Islet precursor cell (in vitro differentiated cells): Measurements from ENCODE around the gene DUSP16.
"Not testable (repeated sequence)": the region's sequence is repeated elsewhere in the genome, so short reads cannot be mapped to it uniquely, and the experiment has no call there.

Experiments
- DNase-seq: peaks from one replicate; pipeline ENCODE4 v3.0.0-alpha.2; 2018

The DUSP16 gene

DNA sequence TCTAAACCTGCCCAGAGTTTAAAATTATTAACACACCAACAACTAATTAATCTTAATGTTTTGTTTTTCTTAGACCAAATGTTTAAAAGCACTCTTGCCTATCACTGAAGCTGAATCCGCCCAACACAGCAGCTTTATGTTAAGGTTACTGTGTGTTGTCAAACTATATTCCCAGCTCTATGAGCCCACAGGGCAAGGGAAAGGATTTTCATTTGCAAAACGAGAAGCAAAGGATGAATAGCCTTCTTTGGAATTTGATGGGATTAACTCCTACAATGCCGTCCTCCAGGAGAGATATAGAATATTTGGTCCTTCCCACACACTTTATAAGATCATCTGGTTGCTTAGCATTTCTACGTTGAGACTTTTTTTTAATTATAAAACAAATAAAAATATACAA is 43.7 kb downstream of the DUSP16 start:
- no peak for DNase-seq

DNA sequence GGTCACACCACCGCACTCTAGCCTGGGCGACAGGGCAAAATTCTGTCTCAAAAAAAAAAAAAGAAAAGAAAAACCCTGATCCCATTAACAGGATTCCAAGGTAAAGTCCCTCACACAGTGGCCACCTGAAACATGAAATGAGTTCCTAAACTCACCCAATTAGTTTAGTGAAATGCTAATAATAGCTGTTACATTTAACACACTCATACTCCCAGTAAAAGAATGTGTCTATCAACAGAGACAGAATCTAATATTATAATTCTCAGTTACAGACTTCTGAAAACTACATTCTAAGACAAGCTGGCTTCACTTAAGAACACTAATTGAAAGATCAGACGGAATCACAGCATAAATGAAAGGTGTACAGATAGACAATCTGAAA is 44.2 kb downstream of the DUSP16 start:
- no peak for DNase-seq

DNA sequence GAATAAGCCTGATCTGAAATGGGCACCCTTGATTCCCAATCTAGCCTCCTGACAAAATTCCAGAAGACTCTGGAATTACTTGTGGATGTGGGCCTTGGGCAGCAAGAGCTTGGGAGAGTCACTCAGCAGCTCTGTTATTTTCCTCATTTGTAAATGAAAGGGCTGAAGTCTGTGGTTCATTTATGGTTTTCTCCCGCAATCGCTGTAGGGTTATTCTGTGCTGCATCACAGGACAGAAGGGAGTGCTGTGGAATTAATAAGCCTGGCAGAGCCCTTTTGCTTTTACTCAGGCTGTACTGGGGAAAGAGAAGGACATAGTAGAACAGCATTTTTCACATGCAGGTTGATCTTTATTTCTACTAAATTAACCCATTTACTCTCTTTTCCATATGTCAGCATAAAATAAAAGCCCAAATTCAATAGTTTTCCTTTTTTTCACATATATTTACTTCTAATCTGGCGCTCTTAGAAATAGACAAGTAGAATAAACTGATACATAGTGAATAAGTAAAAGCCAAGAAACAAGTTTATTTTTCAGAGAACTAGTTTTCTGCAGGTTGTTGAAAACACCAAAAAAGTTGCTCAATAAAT is 49.2 kb downstream of the DUSP16 start:
- peak; percentile 60 for DNase-seq

DNA sequence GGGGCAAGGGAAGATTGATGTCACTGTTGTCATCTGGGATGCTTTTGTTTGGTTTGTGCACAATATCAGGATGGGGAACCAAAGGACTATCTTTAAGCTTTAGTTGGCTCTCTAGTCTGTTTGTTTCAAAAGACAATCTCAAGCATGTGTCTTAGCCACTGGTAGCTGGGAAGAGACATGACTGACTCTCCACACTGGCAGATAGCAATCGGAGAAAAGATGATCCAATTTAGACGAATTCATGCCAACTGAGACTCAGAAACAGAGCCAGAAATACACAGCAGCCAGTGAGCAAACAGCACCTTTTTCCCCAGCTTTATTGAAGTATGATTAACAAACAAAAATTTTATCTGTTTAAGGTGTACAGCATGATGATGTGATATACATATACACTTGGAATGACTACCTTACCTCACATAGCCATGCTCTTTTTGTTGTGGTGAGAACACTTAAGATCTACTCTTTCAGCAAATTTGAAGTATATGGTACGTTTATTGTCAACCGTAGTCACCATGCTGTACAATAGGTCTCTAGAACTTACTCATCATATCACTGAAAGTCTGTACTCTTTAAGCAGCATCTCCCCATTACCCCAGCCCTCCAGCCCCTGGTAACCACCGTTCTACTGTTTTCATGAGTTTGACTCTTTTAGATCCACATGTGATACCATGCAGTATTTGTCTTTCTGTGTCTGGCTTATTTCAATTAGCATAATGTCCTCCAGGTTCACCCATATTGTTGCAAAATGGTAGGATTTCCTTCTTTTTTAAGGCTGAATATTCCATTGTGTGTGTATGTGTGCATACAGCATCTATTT is 50.6 kb downstream of the DUSP16 start:
- DNase-seq: no peak

DNA sequence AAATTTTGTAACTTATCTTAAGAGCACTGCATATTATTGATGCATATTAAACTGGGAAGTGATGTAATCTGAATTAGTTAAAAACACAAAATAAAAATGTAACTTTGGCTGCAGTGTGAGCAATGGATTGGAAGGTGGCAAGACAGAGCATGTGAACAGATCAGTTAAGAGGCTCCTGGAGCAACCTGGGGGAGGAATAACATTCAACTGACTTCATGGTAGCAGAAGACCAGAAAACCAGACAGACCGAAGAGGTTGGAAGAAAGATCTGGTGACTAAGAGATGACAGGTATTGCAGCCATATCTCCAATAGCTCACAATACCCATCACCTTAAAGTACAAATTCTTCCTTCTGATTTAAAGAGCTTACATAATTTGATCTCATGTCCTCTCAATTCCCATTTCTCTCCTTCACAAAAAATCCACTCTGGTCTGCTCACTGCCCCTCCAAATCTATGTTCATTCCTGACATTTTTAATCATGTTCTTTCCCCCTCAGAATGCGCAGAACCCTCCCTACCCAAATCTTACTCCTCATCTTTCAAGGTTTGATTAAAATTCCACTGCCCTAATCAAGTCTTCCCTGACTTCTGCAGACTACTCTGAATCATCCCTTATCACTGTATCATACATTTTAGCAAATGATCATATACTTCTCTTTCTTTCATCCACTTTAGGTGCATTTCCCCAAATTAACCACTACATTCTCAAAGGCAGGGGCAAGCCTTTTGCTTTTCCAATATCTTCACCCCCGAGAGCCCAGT is 51.5 kb downstream of the DUSP16 start:
- no peak for DNase-seq

DNA sequence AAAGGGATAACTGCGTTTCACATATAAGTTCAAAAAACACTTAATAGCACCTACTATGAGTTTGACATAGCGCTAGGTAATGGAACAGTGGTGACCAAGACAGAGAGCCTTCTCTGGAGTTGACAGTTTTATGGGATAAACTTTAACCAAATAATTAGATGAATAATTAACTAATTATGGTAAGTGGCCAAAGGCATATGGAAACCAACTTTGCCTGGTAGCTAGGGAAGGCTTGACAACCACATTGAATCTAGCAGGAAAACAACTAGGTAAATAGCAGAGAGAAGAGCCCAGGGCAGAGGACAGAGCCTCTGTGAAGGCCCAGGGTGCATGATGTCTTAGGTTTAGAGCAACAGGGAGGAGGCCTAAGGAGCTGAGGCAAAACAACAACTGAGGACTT is 52.1 kb downstream of the DUSP16 start:
- no peak for DNase-seq

DNA sequence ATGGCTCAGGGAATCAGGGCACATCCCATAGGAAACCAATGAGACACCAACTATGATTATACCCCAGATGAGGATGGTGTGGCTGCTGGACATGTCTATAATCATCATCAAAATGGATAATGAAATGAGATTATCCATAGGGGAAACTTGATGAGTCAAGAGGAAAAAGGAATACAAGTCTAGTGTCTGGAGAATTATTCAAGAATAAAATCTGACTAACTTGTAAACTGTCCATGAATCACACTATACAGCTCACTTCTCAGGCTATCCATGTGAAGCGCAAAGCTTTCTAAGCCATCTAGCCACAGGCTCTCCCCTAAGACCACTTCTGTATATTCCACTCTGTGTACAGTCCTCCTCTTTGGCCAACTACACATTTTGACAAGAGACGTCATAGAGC is 52.5 kb downstream of the DUSP16 start:
- no peak for DNase-seq

DNA sequence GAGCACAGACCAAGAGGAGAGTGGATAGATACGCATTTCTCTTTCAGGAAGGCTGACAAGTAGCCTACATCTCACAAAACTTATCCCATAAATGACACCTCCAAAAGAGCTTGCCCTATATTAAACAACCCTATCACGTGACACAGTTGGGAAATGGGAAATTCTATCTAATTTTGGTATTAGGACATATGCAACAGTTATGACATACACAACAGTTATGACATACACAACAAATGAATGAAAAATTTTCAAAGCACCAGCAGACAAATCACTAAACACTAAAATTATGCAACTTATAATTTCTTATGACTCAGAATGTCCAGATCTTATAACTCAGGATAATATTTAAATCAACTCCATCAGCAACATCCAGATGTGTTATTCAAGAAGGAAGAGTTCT is 54.1 kb downstream of the DUSP16 start:
- DNase-seq: no peak

DNA sequence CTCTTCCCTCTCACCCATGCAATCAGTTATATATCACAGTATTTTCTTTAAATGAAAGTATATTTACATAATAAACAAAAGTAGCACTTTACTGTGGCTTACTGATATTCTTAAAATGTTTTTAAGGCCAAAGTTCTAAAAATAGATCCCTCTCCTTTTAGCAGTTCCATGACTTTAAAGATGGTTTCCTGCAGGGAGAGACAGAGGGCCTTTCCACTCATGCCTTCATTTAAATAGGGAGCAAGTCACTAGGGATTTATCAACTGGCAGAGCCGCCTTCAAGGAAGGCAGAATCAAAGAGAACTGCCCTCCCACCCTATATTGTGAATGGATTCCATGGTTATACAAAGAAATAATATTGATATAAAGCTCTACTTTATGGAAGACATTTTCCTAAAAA is 55.5 kb downstream of the DUSP16 start:
- no peak for DNase-seq

DNA sequence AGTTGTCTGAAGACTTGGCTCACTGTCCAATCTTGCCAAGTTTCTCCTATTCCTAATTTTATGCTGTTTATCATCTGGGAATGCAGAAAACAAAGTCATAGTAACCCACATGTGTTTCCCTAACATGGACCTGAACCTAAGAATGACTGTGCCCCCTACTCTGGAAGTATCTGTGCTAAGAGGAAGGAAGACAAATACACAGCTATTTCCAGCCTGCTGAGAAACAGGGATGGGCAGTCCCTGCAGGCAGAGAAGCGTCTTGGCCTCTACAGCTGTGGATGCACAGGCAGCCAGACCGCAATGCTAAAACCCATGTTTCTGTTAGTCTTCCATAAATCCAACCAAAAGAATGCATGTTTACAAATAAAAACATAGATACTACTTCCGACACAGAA is 56.2 kb downstream of the DUSP16 start:
- peak; percentile 68 for DNase-seq

DNA sequence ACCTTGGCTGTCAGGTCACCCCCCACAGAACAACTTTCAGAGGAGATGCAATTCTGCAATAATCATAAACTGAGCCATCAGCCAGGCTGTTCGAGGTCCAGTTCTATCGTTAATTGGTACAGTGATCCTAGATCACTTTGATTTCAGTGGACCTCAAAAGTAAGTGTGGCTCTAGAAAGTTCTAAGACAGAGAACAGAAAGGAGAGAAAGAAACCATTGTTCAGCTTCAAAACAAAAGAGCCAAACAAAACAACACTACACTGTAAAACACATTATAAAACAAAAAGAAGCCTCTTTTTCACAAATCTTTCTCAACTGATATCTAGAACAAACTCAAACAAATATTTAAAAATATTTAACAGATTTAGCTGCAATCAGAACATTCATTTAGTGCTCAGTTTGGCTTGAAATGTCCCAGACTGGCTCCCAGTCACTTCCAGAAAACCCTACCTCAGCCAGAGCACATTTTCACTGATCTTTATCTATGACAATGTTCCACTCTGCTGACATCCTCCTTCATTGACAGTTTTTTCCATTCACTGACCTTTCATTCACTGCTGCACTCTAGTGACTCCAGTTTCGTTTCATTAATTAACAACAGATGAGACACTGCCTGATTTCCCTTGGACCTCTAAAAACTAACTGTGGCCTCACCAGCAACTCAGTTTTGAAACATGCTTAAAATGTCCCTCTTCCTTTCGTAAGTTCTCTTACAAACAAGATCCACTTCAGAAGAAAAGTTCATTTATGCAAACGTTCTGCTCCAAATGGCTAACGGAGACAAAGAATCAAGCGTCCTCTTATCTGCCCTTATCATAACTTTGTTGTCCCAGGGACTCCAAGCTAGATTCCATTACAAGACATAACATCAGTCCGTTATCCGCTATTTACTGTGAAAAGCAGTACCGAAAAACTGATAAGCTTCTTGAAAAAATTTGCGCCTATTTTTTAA is 56.8 kb downstream of the DUSP16 start:
- DNase-seq: peak; percentile 58

DNA sequence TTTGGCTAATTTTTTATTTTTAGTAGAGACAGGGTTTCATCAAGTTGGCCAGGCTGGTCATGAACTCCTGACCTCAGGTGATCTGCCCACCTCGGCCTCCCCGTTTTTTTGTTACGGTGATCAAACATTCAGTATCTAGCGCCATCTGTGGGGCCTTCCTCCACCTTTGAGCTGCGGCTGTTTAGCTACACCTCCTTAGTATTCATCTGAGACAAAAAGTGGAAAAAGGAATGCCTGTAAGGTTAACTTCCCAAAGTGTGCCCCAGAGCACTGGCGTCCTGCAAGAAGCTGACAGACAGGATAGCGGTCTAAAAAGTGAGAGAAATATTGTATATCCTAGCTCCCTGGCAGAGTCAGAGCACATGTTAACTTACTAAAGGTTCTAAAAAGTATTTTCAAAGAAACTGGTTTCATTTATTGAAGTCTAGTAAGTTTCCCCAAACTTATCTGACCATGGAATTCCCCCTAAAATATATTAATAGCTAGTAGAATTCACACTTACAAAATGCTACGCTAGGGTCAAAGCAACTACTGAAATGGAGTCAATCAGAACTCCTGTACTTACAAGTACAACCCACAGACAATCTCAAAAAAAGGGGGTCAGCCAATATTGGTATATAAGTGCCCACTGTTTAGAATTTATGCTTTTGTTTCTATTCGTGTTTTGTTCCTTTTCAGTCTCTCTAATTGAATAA is 59.1 kb downstream of the DUSP16 start:
- peak; percentile 53 for DNase-seq

DNA sequence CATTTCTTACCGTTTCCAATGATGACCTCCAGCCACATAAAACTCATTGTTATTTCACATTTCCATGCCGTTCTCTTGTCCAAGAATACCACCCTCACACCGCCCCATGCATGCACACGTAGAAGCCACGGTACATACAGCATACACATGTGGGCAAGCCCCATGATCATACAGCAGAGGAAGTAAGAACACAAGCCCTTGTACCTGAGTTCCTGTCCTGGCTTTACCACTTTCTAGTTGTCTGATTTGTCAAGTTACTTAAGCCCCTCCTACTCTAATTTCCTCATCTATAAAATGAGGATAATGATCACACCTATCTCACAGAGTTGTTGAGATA is 59.9 kb downstream of the DUSP16 start:
- DNase-seq: peak; percentile 22

DNA sequence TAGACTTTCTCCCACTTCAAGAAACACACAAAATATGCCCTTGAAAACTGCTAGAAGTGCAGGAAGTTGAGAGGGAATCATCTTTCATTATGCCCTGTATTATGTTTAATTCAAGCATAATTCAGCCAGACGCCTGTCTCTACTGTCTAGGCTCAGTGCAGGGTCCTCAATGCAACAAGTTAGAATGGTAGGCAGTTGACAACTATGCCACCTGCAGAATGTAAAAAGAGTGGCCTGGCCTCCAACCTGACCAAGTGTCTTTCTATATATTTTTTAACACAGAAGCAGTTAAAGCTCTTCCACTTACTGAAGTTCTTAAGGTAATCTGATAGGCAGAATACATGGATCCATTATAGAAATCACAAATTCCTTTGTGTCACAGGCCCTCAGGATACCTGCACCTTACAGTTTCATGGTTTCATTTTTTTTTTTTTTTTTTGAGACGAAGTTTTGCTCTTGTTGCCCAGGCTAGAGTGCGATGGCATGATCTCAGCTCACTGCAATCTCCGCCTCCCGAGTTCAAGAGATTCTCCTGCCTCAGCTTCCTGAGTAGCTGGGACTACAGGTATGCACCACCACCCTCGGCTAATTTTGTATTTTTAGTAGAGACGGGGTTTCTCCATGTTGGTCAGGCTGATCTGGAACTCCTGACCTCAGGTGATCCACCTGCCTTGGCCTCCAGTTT is 60.4 kb downstream of the DUSP16 start:
- DNase-seq: not testable (repeated sequence)

DNA sequence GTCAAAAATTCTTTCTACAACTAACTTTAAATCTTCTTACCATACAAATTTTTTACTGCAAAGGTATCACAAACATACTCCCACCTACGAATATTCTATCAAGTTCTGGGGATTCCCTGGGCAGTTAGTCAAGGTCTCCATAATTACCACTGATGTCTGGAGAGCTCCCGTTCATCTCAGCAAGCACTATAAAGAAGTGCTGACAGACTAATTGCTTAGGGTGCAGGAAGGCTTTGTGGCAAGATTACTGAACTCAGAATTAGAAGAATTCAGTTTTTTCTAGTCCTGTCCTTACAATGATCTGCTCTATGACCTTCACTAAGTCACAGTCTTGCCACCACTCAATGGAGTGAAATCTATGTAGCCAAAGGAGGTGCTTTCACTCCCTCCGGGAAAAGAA is 61.5 kb downstream of the DUSP16 start:
- DNase-seq: peak; percentile 59

DNA sequence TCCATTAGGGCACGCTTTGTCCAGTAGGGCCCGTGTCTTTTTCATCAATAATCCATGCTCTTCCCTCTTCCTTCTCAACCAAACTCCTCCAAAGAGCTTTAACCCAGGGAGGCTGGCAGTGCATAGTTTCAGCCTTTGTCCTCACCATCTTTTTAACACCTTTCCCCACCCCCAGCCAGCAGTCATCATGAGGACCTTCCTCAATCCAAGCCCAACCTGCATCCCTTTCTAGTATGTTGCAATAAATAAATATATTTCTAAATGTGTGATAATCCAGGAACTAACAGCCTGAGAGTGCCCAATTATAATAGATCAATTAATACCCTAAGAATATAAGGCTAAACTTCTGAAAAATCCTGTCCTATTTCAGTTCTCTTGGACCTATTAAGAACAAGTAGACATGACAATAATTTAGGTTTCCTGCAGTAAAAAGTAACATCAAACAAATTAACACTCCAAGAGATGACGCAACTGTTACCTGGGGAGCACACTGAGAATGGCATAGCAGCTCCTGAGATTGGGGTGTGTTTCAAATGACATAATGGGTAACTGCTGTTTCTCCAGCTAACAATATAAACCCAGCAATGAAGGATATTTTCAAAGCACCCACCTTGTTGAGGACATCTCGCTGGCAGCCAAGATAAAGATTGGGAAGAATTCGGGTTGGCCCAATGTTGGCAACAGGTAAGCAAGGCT is 62.6 kb downstream of the DUSP16 start:
- DNase-seq: peak; percentile 30

DNA sequence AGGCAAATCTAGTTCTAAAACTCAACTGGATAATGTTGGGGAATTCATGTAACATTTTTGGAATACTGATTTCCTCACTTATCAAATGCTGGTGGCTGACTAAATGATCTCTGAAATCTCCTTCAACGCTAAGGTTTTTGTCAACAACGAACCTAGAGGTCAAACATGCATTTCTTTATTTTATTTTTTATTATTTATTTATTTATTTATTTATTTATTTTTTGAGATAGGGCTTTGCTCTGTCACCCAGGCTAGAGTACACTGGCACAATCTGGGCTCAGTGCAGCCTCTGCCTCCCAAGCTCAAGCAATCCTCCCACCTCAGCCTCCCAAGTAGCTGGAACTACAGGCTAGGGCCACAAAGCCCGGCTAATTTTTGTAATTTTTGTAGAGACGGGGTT is 64.5 kb downstream of the DUSP16 start:
- peak; percentile 19 for DNase-seq

DNA sequence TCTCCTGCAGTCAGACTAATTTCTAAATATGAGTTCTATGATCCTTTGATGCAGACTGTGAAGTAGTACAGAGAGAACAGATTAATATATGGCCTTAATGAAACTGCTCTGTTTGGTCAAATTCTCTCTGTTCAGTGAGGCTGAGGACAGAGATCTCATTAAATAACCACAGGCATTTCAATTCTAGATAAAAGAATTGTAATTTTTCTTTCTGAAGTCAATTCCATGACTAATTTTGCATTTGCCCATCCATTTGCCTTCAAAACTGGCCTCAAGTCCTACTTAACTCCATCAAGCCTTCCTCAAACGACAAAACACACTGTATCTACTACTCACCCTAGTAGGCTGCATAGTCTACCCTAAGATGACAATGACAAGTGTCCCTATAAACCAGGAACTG is 67.1 kb downstream of the DUSP16 start:
- no peak for DNase-seq

DNA sequence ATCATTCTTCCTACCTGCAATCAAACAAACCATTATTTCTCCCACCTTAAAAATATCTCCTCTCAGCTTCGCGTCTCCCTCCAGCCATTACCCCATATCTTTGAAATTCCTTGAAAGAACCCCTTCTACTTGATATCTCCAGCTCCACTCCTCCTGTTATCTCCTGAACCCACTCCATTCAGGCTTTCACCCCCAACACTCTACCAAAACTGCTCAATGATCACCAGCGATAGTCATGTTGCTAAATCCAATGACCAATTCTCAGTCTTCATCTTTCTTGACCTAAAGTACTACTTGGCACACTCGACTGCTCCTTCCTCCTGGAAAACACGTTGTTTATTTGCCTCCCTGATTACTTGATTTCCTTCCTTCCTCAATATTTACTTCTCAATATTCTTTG is 70.1 kb downstream of the DUSP16 start:
- peak; percentile 18 for DNase-seq

DNA sequence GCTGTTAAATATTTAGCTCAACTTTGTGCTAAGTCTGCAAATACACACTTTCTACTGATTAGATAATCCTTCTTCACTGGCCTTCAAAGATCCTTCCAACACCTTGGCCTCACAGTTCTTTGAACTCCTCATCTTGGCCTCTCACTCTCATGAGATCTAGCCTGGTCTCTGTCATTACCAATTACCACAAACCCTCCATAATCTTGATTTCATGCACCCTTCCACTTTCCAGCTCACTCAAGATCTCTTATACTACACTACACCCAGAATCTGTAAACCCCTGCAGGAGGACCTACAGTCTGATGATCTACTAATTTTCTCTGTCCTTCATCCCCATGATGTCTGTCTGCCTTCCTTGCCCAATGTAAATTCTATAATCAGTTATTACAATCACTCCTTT is 71.1 kb downstream of the DUSP16 start:
- DNase-seq: peak; percentile 19
